ENCODE data around the gene H6PD. TPM values are rescaled to one million over a fixed set of nuclear protein-coding genes. Genes with fewer than 3 reads are reported as not detected.
A peak's percentile ranks its signal among the peaks of the same experiment; 100 is the strongest.

H6PD gene
- total RNA-seq, 1 experiment from 2014 or later: 7.3 TPM

DNA sequence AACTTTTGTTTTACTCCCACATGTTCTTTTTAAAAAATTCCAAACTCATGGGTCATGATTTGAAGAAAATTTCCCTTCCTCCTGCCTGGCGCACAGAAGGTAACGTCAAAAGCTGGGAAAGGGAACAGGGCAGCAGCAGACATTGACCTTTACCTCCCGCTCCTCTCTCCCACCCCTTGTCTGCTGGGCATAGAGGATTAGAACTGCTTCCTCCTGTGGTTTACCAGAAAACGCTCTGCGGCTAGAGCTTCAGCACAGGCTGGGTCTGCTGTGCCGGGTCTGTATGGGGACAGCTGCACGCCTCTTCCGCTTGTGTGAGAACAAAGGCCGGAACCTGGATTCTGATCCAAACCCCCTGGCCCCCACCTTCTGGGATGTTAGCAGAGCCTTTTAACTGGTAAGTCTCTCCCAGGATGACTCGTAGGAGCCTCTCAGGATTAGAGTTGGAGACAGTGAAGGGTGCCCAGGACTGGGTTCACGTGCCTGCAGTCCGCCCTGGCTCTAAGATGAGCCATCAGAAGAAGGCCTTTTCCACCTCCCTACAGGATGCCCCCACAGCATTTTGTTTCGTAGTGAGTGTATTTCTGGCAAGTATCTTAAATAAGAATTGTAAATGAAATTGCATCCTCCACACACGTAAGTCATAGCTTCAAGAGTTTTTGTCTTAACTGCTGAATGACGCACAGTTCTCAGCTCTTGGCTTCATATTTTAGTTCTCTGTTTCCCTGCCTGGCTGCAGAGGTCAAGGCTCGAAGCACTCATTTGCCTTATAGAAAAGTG lies 5.2 kb downstream of the H6PD start:
- DNase-seq (ENCODE audit: low read depth): peak; percentile 93

DNA sequence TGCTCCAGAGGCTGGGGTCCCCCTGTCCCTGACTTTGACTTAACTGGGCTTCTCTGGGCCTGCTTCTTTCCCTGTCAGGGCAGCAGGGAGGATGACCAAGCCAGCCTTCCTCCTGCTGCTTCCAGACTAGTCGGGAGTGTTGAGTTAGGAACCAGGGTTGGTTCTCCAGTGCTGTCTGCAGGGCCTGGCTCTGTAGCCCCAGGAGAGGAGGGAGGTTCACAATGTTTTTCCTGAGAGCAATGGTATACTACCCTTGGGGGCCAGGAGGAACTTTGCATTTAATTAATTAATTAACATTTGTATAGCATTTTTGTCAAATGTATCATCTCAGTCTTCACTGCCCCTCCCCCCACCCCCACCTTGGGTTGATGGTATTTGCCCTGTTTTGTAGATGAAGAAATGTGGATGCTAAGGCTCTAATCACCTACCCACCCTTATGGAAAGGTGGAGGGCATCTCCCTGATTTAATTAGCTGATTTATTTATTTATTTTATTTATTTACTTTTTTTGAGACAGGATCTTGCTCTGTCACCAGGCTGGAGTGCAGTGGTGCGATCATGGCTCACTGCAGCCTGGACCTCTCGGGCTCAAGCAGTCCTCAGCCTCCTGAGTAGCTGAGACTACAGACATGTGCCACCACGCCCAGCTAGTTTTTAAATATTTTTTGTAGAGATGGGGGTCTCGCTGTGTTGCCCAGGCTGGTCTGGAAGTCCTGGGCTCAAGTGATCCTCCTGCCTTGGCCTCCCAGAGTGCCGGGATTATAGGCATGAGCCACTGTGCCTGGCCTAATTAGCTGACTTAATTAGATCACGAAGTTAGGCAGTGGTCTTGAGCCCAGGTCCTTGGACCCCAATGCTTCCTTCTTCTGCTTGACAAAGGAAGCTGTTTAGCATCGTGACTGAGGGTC lies 6.6 kb downstream of the H6PD start:
- no peak for DNase-seq (ENCODE audit: low read depth)

DNA sequence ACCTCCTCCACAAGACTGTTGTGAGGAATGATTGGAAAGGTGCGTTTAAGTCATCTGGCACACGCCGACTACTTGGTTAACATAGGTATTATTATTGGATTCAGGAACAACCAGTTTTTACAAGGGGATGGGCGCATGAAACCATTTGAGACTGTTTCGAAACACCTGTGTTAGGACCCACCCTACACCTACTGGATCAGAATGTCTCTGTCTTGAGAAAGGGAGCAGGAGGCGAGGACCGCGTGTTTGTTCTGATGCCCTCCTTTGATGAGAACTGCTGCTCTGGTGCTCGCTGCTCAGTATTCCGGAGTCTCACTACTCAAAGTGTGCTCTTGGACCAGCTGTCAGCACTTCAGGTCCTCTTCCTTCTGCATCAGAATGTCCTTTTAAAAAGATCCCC lies 7.3 kb downstream of the H6PD start:
- DNase-seq (ENCODE audit: low read depth): no peak

DNA sequence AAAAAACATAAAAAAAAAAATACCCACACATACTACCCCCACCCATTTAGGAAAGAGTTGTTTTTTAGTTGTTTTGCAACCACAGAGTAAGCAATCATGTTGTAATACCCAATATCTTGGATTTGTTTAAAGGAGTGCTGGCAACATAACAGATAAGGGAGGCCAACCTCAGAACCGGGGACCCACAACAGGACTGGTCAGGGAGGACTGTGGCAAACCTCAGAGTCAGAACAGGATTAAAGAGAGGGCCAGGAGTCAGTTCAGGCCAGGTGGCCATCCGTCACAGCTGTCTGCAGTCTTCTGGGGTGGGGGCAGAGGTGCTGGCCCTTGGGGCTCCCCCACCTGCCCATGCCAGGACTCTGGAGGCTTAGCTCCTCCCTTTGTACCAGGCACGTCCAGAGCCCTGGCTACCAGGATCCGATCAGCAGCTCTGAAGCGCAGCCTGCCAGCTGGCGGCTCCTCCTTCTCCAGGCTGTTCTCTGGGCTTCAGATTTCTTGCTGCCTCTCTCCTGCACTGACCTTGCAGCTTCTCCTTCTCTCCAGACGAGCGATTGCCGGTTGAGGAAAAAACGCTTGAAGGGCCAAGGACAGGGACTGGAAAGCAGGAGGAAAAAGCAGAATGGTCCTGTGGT lies 7.9 kb downstream of the H6PD start:
- no peak for DNase-seq (ENCODE audit: low read depth)

GRCh38 chr1:9243066-9243739 lies 8.6 kb downstream of the H6PD start:
- no peak for DNase-seq (ENCODE audit: low read depth)

GRCh38 chr1:9244501-9245229 lies 10.1 kb downstream of the H6PD start:
- DNase-seq (ENCODE audit: low read depth): no peak

DNA sequence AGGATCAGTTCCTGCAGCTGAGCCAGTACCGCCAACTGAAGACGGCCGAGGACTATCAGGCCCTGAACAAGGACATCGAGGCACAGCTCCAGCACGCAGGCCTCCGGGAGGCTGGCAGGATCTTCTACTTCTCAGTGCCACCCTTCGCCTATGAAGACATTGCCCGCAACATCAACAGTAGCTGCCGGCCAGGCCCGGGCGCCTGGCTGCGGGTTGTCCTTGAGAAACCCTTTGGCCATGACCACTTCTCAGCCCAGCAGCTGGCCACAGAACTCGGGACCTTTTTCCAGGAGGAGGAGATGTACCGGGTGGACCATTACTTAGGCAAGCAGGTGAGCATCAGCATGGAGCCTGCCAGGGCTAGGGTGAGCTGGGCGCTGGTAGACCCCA lies 10.7 kb downstream of the H6PD start:
- no peak for DNase-seq (ENCODE audit: low read depth)

DNA sequence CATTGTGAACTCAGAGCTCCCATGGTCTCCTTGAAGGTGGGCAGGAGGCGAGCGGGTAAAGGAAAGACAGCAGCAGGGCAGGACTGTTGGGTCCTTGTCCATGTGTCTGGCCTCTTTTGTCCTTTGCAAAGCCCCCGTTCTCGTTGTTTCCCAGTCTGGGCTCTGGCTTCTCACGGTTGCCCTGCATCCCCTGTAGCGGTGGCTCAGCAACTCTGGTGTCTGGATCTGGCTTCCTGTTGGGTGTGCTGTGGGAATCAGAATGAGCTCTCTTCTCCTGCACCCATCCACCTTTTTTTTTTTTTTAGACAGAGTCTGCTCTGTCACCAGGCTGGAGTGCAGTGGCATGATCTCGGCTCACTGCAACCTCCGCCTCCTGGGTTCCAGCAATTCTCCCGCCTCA lies 11.1 kb downstream of the H6PD start:
- DNase-seq (ENCODE audit: low read depth): no peak

GRCh38 chr1:9246215-9246614 lies 11.6 kb downstream of the H6PD start:
- no peak for DNase-seq (ENCODE audit: low read depth)

- no peak for DNase-seq (ENCODE audit: low read depth)
These were observed 12.5 kb downstream of the H6PD start for GRCh38 chr1:9246841-9247785.

- no peak for DNase-seq (ENCODE audit: low read depth)
These were observed 13.3 kb downstream of the H6PD start for GRCh38 chr1:9247894-9248293.

GRCh38 chr1:9248341-9249262 lies 14.0 kb downstream of the H6PD start:
- no peak for DNase-seq (ENCODE audit: low read depth)

DNA sequence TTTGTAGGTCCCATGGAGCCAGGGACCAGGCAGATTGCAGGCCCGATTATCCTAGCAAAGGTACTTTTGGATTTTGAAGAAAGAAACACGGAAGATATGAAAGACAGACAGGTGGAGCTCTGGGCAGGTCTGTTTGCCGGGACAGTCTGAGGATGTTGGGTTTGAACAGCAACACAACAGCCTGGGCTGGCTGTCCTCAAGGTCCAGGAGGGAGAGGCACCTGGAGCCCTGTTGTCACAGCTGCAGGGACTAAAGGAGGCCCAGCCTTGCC lies 14.6 kb downstream of the H6PD start:
- DNase-seq (ENCODE audit: low read depth): no peak

DNA sequence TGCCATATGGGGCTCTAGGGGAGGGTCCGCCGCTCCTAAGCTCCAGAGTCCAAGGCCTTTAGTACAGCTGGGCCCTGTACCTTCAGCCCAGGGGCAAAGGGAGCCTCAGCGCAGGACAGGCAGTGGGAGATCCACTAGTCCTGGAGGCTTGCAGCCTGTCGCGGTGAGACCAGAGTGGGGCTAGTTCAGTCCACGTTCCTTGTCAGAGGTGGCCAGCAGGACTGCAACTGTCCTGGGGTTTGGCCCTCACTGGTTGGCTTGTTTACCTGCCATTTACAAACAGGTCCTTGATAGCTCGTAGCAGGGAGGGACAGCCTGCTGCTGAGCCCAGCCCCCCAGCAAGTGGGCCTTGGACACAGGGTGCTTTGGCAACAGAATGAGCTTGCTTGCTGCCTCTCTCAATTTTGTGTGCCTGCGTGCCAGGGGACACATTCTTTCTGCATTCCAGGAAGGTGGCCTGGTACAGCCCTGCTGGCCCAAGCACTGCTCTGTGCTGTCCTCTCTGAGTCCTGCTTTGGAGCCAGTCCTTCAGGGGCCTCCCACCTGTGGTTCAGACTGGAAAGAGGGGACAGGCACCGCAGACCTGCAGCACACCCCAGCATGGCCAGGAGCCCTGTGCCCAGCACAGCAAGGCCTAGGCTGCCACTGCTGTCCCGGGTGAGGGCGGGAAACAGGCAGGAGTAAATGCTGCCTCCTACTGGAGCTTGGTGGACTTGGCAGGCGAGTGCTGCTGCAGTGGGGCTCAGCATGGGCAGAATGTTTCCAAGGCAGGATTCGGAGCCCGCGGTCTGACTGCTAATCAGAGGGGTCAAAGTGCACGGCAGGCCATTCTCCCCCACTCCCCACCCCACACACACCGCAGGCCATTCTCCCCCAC lies 15.2 kb downstream of the H6PD start:
- peak; percentile 54 for DNase-seq (ENCODE audit: low read depth)

GRCh38 chr1:9250411-9251381 lies 16.1 kb downstream of the H6PD start:
- no peak for DNase-seq (ENCODE audit: low read depth)

GRCh38 chr1:9251501-9251900 lies 16.9 kb downstream of the H6PD start:
- DNase-seq (ENCODE audit: low read depth): no peak

- no peak for DNase-seq (ENCODE audit: low read depth)
These were observed 18.4 kb downstream of the H6PD start for GRCh38 chr1:9253004-9253403.

All from HT1080 (cell line).